H9 (cell line): ENCODE measurements around the gene NIN. TPM values are rescaled to one million over a fixed set of nuclear protein-coding genes. Genes with fewer than 3 reads are reported as not detected.

Experiments used
- DNase-seq: peaks from one replicate; pipeline ENCODE4 v3.0.0-alpha.2; 2017
- H2AFZ ChIP-seq: one replicate; pipeline ENCODE4 v1.6.1; 2013; ENCODE audit warnings: mild to moderate bottlenecking, low read length, control low read depth, moderate library complexity
- H2AK5ac ChIP-seq: 2 replicates; pipeline ENCODE4 v1.6.1; 2013; ENCODE audit warnings: low read length, control low read depth, mixed read lengths; ENCODE audit not compliant: insufficient read length
- H2BK120ac ChIP-seq: one replicate; pipeline ENCODE4 v1.6.1; 2013; ENCODE audit warnings: low read depth, mild to moderate bottlenecking, low read length, control low read depth, inconsistent platforms; ENCODE audit not compliant: poor library complexity, severe bottlenecking
- H2BK12ac ChIP-seq: 2 replicates; pipeline ENCODE4 v1.6.1; 2013; ENCODE audit warnings: low read length, control low read depth, mixed read lengths, low read depth; ENCODE audit not compliant: insufficient read length
- H2BK15ac ChIP-seq: 2 replicates; pipeline ENCODE4 v1.6.1; 2013; ENCODE audit warnings: low read depth, low read length, control low read depth
- H2BK20ac ChIP-seq: one replicate; pipeline ENCODE4 v1.6.1; 2013; ENCODE audit warnings: low read depth, mild to moderate bottlenecking, low read length, control low read depth, inconsistent platforms; ENCODE audit not compliant: poor library complexity, severe bottlenecking
- H2BK5ac ChIP-seq: 2 replicates; pipeline ENCODE4 v1.6.1; 2013; ENCODE audit warnings: low read length, control low read depth, mixed read lengths; ENCODE audit not compliant: insufficient read length
- H3K14ac ChIP-seq: 2 replicates; pipeline ENCODE4 v1.6.1; 2013; ENCODE audit warnings: low read length, control low read depth; ENCODE audit not compliant: insufficient read depth
- H3K18ac ChIP-seq: 2 replicates; pipeline ENCODE4 v1.6.1; 2013; ENCODE audit warnings: low read depth, mild to moderate bottlenecking, mixed read lengths, low read length, control low read depth; ENCODE audit not compliant: insufficient read length
- H3K23ac ChIP-seq: 2 replicates; pipeline ENCODE4 v1.6.1; 2013; ENCODE audit warnings: low read length, control low read depth, mixed read lengths, low read depth; ENCODE audit not compliant: insufficient read length
- H3K23me2 ChIP-seq: 2 replicates; pipeline ENCODE4 v1.6.1; 2013; ENCODE audit warnings: low read depth, mild to moderate bottlenecking, mixed read lengths, low read length, control low read depth; ENCODE audit not compliant: insufficient read length, poor library complexity, severe bottlenecking
- H3K27ac ChIP-seq: 2 replicates; pipeline ENCODE4 v1.5.1; 2013; ENCODE audit warnings: low read length, control low read depth, mixed read lengths, low read depth; ENCODE audit not compliant: insufficient read length
- H3K27me3 ChIP-seq: 2 replicates; pipeline ENCODE4 v1.6.1; 2013; ENCODE audit warnings: low read length, control low read depth, inconsistent platforms; ENCODE audit not compliant: insufficient read depth
- H3K4ac ChIP-seq: 2 replicates; pipeline ENCODE4 v1.6.1; 2013; ENCODE audit warnings: low read depth, mild to moderate bottlenecking, control low read depth, inconsistent platforms, low read length, moderate library complexity
- H3K4me1 ChIP-seq: 2 replicates; pipeline ENCODE4 v1.6.1; 2013; ENCODE audit warnings: low read length, control low read depth, inconsistent platforms; ENCODE audit not compliant: insufficient read depth
- H3K4me2 ChIP-seq: 2 replicates; pipeline ENCODE4 v1.6.1; 2013; ENCODE audit warnings: low read length, control low read depth, mixed read lengths; ENCODE audit not compliant: insufficient read length, insufficient read depth
- H3K56ac ChIP-seq: 2 replicates; pipeline ENCODE4 v1.6.1; 2013; ENCODE audit warnings: low read depth, mild to moderate bottlenecking, mixed read lengths, low read length, control low read depth; ENCODE audit not compliant: insufficient read length
- H3K79me1 ChIP-seq: 2 replicates; pipeline ENCODE4 v1.6.1; 2013; ENCODE audit warnings: low read depth, mild to moderate bottlenecking, moderate library complexity, low read length, control low read depth, inconsistent platforms; ENCODE audit not compliant: insufficient read depth, poor library complexity, severe bottlenecking
- H3K79me2 ChIP-seq: 2 replicates; pipeline ENCODE4 v1.6.1; 2013; ENCODE audit warnings: low read length, control low read depth, inconsistent platforms; ENCODE audit not compliant: insufficient read depth
- H3K9ac ChIP-seq: 2 replicates; pipeline ENCODE4 v1.6.1; 2013; ENCODE audit warnings: low read length, control low read depth, mixed read lengths; ENCODE audit not compliant: insufficient read length; ENCODE audit errors: extremely low read depth
- H3K9me3 ChIP-seq: one replicate; pipeline ENCODE4 v1.6.1; 2013; ENCODE audit warnings: low read depth, low read length, inconsistent platforms; ENCODE audit not compliant: control insufficient read depth
- H3T11ph ChIP-seq: one replicate; pipeline ENCODE4 v1.6.1; 2013; ENCODE audit warnings: mild to moderate bottlenecking, low read length, control low read depth, inconsistent platforms
- H4K20me1 ChIP-seq: one replicate; pipeline ENCODE4 v1.6.1; 2013; ENCODE audit not compliant: control insufficient read depth, insufficient read length, insufficient read depth
- H4K5ac ChIP-seq: 2 replicates; pipeline ENCODE4 v1.6.1; 2013; ENCODE audit warnings: low read depth, mild to moderate bottlenecking, mixed read lengths, low read length, control low read depth; ENCODE audit not compliant: insufficient read length
- H4K8ac ChIP-seq: replicated peaks from 2 replicates; pipeline ENCODE4 v1.6.1; 2013; ENCODE audit warnings: low read length, control low read depth, mixed read lengths, low read depth; ENCODE audit not compliant: insufficient read length
- H4K91ac ChIP-seq: 2 replicates; pipeline ENCODE4 v1.6.1; 2013; ENCODE audit warnings: low read depth, mild to moderate bottlenecking, moderate library complexity, mixed read lengths, low read length, control low read depth; ENCODE audit not compliant: insufficient read length
- H3K27ac Mint-ChIP-seq, 3 experiments: 2 replicates in 2 of 3; 3 replicates in 1 of 3; pipeline ENCODE4 v1.8.0; 2020 to 2021; ENCODE audit warnings: mixed read lengths in 3 of 3, mild to moderate bottlenecking in 1 of 3, moderate library complexity in 1 of 3
- H3K27me3 Mint-ChIP-seq: 2 replicates; pipeline ENCODE4 v1.8.0; 2021; ENCODE audit warnings: low read depth, mild to moderate bottlenecking, moderate library complexity, mixed read lengths
- H3K36me3 Mint-ChIP-seq, 3 experiments: 2 replicates in 2 of 3; 3 replicates in 1 of 3; pipeline ENCODE4 v1.8.0; 2020 to 2021; ENCODE audit warnings: low read depth in 3 of 3, mixed read lengths in 3 of 3; ENCODE audit not compliant: insufficient read depth in 1 of 3
- H3K4me1 Mint-ChIP-seq, 2 experiments: 2 replicates each; pipeline ENCODE4 v1.8.0; 2020; ENCODE audit warnings: mixed read lengths in 2 of 2
- H3K4me3 Mint-ChIP-seq, 2 experiments: 2 replicates in 1 of 2; 3 replicates in 1 of 2; pipeline ENCODE4 v1.8.0; 2020 to 2021; ENCODE audit warnings: mild to moderate bottlenecking in 2 of 2, mixed read lengths in 2 of 2, moderate library complexity in 1 of 2
- H3K9me3 Mint-ChIP-seq, 2 experiments: 2 replicates in 1 of 2; 3 replicates in 1 of 2; pipeline ENCODE4 v1.8.0; 2020; ENCODE audit warnings: mild to moderate bottlenecking in 2 of 2, mixed read lengths in 2 of 2, moderate library complexity in 1 of 2
- whole genome bisulfite sequencing: extraction: QIAGEN DNeasy Blood & Tissue Kit; methylation state at CpG from one replicate; pipeline ENCODE4 v1.1.7; 2013; ENCODE audit warnings: missing lambda C conversion rate, low lambda C conversion rate, mixed read lengths; ENCODE audit not compliant: insufficient read length; ENCODE audit errors: extremely low coverage; 5-methylcytosine and 5-hydroxymethylcytosine counted together
- total RNA-seq: library from RNA; stranded (reverse); gene quantifications from 2 replicates; pipeline ENCODE4 v1.2.1, GENCODE V29; 2021
- TF ChIP-seq, protein P1 (sequence below): fragments of 200-600 bp; sonication (generic); conservative IDR thresholded peaks from 3 replicates; pipeline ENCODE4 v1.8.0; 2021; ENCODE audit warnings: antibody characterized with exemption, mild to moderate bottlenecking

The NIN gene
- total RNA-seq, 1 experiment from 2014 or later = 18.4 TPM

DNA sequence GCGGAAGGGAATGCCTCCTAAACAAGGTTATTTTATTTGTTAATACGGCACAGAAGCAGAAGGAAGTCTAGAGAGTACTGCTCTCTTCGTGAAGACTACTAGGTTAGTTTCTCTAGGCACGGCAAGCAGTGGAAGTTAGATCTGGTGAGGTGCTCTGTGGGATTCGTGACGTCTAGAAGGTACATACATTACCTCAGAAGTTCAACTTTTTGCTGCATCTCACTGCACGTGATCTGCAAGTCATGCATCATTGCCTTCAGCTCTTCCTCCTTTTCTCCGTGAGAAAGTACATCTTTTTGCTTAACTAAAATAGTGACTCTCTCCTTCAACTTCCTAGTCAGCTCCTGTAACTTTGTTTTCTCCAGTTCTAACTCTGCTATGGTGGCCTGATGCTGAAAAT, 74.7 kb downstream of the NIN start:
- H3K27me3 Mint-ChIP-seq = no peaks in the 10 kb centered on the region; the same call in 1 of the 2 replicates
- no peak overlapping the region for H2AK5ac ChIP-seq
- no peaks in the 10 kb centered on the region for H3K23me2 ChIP-seq
- H3K14ac ChIP-seq = no peak overlapping the region
- no peaks in the 10 kb centered on the region for H3K27me3 ChIP-seq
- no peak for DNase-seq
- H3K79me1 ChIP-seq = no peaks in the 10 kb centered on the region
- H2BK5ac ChIP-seq = no peak overlapping the region
- H2BK120ac ChIP-seq = no peak overlapping the region
- no peaks in the 10 kb centered on the region for H3K79me2 ChIP-seq
- no peak overlapping the region for H3K4me2 ChIP-seq
- H2BK12ac ChIP-seq = no peak overlapping the region
- no peak overlapping the region for H3K4ac ChIP-seq
- no peak overlapping the region for H4K8ac ChIP-seq
- no peak overlapping the region for H2AFZ ChIP-seq
- no peak overlapping the region for H2BK20ac ChIP-seq
- no peak overlapping the region for H4K91ac ChIP-seq
- H3K9me3 Mint-ChIP-seq = no peaks in the 10 kb centered on the region
- no peak overlapping the region for H3K23ac ChIP-seq
- H3K56ac ChIP-seq = no peak overlapping the region
- no peak overlapping the region for H3K9ac ChIP-seq
- H3K36me3 Mint-ChIP-seq = peaks cover 8 to 33% (median 28%) of the 10 kb centered on the region in 3 experiments; a peak in 6 of 7 replicates
- no peaks in the 10 kb centered on the region for H3K4me1 ChIP-seq
- TF ChIP-seq, protein P1, sequence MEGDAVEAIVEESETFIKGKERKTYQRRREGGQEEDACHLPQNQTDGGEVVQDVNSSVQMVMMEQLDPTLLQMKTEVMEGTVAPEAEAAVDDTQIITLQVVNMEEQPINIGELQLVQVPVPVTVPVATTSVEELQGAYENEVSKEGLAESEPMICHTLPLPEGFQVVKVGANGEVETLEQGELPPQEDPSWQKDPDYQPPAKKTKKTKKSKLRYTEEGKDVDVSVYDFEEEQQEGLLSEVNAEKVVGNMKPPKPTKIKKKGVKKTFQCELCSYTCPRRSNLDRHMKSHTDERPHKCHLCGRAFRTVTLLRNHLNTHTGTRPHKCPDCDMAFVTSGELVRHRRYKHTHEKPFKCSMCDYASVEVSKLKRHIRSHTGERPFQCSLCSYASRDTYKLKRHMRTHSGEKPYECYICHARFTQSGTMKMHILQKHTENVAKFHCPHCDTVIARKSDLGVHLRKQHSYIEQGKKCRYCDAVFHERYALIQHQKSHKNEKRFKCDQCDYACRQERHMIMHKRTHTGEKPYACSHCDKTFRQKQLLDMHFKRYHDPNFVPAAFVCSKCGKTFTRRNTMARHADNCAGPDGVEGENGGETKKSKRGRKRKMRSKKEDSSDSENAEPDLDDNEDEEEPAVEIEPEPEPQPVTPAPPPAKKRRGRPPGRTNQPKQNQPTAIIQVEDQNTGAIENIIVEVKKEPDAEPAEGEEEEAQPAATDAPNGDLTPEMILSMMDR = no peak
- no peak overlapping the region for H4K5ac ChIP-seq
- no peak overlapping the region for H2BK15ac ChIP-seq
- no peaks in the 10 kb centered on the region for H4K20me1 ChIP-seq
- no CpG with 5 or more reads among the region's 8 CpGs for WGBS
- H3K27ac ChIP-seq = no peak overlapping the region
- H3K18ac ChIP-seq = no peak overlapping the region
- no peak overlapping the region for H3T11ph ChIP-seq
- H3K9me3 ChIP-seq = no peaks in the 10 kb centered on the region
- H3K27ac Mint-ChIP-seq = no peak overlapping the region
- no peaks in the 10 kb centered on the region for H3K4me1 Mint-ChIP-seq
- H3K4me3 Mint-ChIP-seq = no peak overlapping the region
